OCI-LY1 (cell line): ENCODE data around the gene PLOD2.

Experiments used
- CTCF ChIP-seq: fragments of 200-600 bp; sonication (generic), shearing (Covaris generic); IDR thresholded peaks from 2 replicates; pipeline ENCODE4 v1.5.1; 2017; ENCODE audit warnings: mild to moderate bottlenecking, antibody characterized with exemption, low read length, moderate library complexity, mixed read lengths
- EZH2 ChIP-seq: fragments of 200-600 bp; sonication (generic), shearing (Covaris generic); IDR thresholded peaks from 2 replicates; pipeline ENCODE4 v1.8.0; 2017; ENCODE audit warnings: borderline replicate concordance, mixed run types, mild to moderate bottlenecking, antibody characterized with exemption, low read length, moderate library complexity, mixed read lengths

GRCh38 chr3:146170591-146170990 is 9.6 kb upstream of the PLOD2 start:
- TF ChIP-seq CTCF (no peak), EZH2 (no peak)
